ENCODE results near the gene IRF9.
"Not testable (repeated sequence)": the region's sequence is repeated elsewhere in the genome, so short reads cannot be mapped to it uniquely, and the experiment has no call there.

The IRF9 gene

GRCh38 chr14:24195186-24196070 is 34.4 kb downstream of the IRF9 start, which contains the start of gene TM9SF1:
TSS of gene TM9SF1 (minus strand) at chr14:24195441. CDS start at chr14:24195019, 422 bp downstream.
- DNase-seq (ENCODE audit: low read depth), result peak; percentile 90

DNA sequence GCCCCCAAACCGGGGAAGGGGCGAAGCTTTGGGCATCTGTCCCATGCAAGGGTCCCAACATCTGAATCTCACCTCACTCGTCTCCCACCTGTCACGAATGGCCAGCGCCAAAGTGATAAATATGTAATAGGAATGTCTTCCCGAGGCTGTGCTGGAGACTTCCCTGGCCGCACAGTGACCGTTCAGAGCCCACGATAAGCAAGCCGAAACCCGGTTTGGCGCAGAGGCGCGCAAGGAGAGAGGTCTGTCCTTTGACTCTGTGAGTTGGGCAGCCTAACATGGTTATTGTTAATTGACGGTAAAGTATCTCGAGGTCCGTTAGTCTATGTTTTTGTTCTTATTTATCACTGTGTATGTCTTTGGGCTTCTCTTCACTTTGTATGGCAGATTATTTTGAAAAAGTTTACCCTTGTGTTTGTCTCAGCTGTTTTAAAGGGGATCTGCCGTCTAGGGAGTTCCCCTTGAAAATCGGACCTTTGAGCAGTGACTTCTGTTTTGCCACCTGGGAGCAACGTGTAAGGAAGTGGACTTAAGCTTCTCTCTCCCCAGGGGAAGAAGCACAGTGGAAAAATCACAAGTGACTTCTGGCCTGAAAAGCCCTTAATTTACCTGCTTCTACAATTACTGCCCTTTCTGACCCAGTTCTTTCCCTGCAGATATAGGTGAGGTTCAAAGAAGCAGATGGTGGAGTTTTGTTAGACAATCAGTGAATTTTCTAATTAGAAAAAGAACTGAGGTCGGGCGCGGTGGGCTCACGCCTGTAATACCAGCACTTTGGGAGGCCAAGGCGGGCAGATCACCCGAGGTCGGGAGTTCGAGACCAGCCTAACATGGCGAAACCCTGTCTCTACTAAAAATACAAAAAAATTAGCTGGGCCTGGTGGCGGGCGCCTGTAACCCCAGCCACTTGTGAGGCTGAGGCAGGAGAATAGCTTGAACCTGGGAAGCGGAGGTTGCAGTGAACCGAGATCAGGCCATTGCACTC is 35.3 kb downstream of the IRF9 start:
- DNase-seq (ENCODE audit: low read depth), result no peak

- no peak for DNase-seq (ENCODE audit: low read depth)
Measured at GRCh38 chr14:24197056-24197450, 36.0 kb downstream of the IRF9 start.

- no peak for DNase-seq (ENCODE audit: low read depth)
Measured at GRCh38 chr14:24198814-24199524, 37.9 kb downstream of the IRF9 start.

GRCh38 chr14:24202538-24202937 is 41.5 kb downstream of the IRF9 start:
- DNase-seq (ENCODE audit: low read depth), result not testable (repeated sequence)

GRCh38 chr14:24203249-24203886 is 42.3 kb downstream of the IRF9 start:
- DNase-seq (ENCODE audit: low read depth), result not testable (repeated sequence)

DNA sequence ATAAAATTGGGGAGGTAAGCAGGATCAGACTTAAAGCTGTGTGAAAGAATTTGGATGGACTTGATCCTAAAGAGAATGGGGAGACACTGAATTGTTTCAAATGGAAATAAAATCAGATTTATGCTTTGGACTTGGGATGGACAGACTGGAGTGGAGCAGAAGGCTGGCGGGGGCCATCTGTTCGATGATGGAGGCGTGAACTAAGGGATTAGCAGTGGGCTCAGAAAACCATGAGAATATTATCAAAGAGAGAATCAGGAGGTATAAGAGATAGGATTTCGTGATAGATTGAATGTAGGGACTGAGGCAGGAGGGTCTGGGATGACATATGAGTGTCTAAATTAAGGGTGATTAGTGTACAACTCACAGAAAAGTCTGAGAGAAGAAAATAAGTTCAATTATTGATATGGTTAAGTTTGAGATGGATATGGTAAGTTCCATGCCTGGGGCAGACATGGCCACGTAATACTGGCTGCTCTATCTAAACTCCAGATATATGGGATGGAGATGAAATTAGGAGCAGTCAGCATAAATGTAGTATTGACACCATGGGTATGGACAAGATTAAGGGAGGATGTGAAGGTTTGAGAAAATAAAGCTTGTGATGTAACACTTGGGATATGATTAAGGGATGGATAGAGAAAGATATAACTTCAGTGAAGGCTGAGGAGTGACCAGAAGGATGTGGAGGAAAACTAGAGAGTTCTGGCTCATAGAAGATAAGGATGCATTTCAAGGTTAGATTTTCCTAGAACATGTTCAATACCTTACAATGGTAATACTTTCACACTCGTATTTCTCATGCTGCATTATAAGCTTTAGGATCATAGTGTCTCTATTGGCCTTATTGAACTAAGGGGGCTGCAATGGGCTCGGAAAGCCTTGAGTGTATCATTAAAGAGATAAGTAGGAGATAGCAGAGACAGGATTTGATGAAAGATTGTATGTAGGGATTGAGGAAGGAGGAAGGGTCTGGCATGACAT is 43.4 kb downstream of the IRF9 start:
- DNase-seq (ENCODE audit: low read depth), result no peak

DNA sequence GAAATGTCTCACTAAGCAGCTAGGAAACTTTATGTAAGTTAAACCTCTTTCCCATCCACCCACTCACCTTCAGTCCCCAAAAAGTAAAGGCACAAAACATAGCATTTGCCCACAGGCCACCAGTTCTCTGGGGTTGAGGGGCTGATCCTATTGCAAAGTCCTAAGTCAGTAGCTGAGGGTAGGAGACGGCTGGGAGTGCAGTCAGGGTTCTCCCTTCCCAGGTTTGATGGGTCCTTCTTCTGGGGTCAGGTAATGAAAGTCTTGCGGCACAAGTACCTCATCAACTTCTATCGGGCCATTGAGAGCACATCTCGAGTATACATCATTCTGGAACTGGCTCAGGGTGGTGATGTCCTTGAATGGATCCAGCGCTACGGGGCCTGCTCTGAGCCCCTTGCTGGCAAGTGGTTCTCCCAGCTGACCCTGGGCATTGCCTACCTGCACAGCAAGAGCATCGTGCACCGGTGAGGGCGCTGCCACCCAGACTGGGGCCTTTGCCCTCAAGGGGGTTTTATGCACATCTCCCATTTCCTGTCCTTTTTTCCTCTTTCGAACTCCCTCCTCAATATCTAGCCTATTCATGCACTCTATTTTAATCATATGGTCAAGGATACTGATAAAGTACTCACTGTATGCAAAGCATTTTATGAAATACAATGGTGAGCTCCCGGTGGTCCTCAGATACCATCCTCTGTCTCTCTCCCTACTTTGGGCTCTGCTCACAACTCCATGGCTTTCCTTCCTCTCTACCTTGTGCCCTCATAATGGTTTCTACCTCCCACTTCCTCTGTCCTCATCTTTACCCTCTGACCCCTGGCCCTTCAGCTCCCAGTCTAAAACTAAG is 45.4 kb downstream of the IRF9 start:
- no peak for DNase-seq (ENCODE audit: low read depth)

DNA sequence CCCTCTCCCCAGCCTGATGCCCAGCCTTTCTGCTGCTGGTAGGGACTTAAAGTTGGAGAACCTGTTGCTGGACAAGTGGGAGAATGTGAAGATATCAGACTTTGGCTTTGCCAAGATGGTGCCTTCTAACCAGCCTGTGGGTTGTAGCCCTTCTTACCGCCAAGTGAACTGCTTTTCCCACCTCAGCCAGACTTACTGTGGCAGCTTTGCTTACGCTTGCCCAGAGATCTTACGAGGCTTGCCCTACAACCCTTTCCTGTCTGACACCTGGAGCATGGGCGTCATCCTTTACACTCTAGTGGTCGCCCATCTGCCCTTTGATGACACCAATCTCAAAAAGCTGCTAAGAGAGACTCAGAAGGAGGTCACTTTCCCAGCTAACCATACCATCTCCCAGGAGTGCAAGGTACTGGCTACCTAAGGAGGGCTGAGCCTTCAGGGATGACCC is 46.1 kb downstream of the IRF9 start:
- no peak for DNase-seq (ENCODE audit: low read depth)

DNA sequence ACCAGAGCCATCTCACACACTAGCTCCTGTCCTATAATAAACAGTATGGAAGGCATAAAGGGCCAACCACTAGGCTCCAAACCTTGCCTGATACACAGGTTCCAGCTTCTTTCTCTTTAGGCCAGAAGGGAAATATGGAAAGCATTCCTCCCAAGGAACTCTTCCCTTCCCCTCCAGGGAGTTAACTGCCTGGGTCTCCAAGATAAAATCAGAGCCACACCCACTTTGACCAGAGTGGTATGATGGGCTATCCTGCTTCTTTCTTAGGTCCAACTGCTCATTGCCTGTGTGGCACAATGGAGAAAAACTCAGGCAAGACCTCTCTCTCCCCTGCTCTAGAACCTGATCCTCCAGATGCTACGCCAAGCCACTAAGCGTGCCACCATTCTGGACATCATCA is 46.6 kb downstream of the IRF9 start:
- no peak for DNase-seq (ENCODE audit: low read depth)

DNA sequence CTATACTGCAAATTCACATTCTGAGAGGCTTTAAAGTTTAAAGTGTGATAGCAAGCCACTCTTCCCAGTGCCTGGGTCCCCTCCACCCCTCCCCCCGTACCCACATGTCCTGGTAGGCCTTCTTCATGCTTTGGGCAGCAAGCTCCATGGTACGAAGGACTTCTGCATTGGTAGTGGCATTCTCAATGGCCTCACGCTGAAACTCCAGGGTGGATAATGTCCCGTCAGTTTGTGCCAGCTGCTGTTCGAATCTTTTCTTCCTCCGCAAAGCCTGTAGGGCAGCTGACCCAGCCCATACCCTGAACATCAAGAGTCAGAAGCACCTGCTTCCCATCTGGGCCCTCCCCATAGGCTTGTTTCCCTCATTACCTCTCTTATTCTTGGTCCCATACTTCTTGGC is 50.2 kb downstream of the IRF9 start:
- DNase-seq (ENCODE audit: low read depth), result no peak

- DNase-seq (ENCODE audit: low read depth), result peak; percentile 98
Measured at GRCh38 chr14:24212924-24213865, 52.1 kb downstream of the IRF9 start, which contains the start of gene CHMP4A. TSS of gene CHMP4A (minus strand) at chr14:24213488. CDS start at chr14:24213439, 49 bp downstream.

DNA sequence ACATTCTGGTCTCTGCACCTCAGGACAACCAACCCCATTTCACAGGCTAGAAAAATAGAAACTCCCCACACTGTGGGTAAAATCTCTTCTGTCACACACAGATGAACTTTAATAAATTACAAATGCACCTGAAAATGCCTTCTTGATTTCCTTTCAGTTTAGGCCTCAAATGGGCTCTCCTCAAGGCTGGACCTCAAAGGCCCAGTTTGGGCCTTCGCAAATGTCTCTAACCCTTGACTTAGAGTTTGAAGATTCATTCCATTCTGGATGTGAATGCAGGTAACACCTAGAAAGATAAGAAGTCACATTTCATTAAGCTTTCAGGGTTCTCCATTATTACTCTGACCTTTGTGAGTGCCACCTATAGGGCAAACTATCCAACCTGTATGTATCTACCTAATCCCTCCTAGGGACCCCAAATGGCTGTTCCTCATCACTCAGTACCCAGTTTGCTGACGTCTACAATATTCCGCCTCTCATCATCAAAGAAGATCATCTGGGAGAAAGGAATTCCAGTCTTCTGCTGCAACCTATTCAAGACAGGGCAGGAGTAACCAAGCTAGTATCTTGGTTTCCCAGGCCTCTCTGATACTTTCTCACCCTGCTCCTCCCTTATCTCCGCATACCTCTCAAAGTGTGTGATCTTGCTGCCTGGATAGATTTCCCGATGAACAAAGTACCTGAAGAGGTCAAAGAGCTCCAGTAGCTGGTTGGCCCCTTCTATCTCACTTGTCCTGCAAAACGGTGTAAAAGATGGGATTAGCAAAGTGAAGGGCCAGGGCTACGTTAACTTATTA is 53.0 kb downstream of the IRF9 start:
- no peak for DNase-seq (ENCODE audit: low read depth)

DNA sequence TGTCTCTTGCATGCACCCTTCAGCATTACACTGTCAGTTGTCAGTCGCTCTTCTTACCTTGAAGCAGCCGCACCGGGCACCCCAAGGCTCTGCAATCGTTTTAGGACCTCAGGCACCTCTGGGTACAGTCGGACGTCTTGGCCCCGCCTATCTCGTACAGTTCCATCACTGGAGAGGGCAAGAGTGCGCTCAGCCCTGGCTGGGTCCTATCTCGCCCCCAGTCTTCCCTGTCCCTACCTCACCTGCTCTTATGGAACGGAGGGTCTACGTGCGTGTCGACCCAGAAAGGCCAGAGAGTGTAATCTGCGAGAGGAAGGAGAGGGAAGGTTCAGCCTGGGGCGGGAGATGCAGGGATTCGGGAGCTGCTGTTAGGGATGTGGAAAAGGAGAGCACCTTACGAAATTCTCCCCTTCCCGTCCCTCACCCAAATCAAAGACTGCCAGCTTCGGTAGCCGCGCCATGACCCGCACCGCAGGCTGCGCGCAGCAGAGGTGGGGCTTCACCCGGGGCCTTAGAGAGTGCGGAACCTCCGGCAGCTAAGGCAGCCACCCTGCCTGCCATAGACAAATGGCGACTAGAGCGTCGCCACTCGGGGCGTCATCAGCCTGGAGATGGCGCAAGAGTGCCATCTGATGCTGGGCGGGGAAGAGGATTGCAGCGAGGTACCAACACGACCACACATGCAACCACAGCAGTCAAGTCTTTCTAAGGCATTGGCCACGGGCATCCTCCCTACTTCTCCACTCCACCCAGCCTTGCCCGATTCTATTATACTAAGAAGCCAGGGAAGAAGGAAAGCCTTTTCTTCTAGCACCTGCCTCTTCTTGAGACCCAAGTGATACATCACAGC is 54.7 kb downstream of the IRF9 start, which contains the start of gene MDP1:
TSS of gene MDP1 (minus strand) at position 572 of the 850 bp plus-strand sequence. CDS start at position 461, 111 bp downstream.
- DNase-seq (ENCODE audit: low read depth), result peak; percentile 87
